GM12875 (cell line): Measurements from ENCODE around the gene GJD4.

Experiments
- H3K4me3 ChIP-seq: one replicate; pipeline ENCODE4 v1.5.1; 2011; ENCODE audit warnings: low read depth, low read length, control low read depth
- CTCF ChIP-seq: IDR thresholded peaks from 2 replicates; pipeline ENCODE4 v1.5.1; 2011; ENCODE audit warnings: low read depth, mild to moderate bottlenecking, control low read depth, inconsistent platforms, low read length, moderate library complexity, borderline replicate concordance; ENCODE audit not compliant: insufficient read depth

The GJD4 gene

DNA sequence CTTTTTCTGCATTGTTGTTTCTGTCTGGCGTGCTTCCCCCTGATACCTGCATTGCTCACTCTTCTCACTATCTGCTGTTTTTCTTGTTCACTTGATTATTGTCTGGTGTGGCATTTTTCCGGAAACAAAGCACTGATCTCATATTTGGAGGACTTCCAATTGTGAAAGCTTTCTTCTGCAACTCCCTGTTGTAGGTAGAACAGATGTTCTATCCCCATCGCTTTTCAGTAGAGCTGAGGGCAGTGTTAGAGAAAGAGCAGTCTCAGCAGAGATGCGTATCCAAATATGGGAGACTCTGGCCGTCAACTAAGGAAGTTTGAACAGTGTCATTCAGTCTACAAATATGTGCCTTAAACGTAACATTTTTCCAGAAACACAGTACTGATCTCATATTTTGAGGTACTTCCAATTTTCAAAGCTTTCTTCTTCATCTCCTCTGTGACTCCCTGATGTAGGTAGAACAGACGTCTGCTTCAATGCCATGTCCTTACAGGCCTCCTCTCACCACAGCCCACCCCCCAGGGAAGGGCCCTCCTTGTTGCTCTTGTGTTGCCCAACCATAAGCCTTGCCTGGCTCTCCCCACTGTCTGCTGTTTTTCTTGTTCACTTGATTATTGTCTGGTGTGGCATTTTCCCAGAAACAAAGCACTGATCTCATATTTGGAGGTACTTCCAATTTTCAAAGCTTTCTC lies 27.1 kb upstream of the GJD4 start:
- TF ChIP-seq CTCF = no peak
- no peak overlapping the region for H3K4me3 ChIP-seq

- no peak overlapping the region for H3K4me3 ChIP-seq
Measured at GRCh38 chr10:35578618-35578956, 26.6 kb upstream of the GJD4 start.

GRCh38 chr10:35579116-35579515 lies 26.0 kb upstream of the GJD4 start:
- TF ChIP-seq CTCF = no peak
- no peak overlapping the region for H3K4me3 ChIP-seq

More at GRCh38 chr10:35578618-35578956, 26.6 kb upstream of the GJD4 start:
- no peak for TF ChIP-seq CTCF

DNA sequence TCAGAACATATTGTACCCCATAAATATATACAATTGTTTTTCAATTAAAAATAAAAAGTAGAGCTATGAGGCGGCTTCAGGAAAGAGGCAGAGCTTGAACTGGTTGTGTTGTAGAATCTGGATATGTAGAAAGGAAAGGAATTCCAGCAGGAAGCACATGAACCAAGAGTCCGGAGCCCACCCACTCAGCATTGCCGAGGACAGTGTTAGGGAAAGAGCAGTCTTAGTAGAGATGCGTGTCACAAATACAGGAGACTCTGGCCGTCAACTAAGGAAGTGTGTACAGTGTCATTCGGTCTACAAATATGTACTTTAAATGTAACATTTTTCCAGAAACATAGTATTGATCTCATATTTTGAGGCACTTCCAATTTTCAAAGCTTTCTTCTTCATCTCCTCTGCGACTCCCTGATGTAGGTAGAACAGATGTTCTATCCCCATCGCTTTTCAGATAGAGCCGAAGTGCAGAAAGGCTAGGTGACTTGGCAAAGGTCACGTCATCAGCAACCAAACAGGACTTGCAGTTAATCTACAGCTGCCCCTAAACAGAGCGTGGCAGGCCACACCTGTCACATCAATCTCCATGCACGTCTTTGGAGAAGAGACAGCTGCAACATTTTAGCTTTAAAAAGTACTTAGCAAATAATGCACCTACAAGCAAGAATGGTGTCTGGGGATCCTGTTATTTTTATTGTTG lies 25.3 kb upstream of the GJD4 start:
- TF ChIP-seq CTCF = no peak
- no peak overlapping the region for H3K4me3 ChIP-seq

DNA sequence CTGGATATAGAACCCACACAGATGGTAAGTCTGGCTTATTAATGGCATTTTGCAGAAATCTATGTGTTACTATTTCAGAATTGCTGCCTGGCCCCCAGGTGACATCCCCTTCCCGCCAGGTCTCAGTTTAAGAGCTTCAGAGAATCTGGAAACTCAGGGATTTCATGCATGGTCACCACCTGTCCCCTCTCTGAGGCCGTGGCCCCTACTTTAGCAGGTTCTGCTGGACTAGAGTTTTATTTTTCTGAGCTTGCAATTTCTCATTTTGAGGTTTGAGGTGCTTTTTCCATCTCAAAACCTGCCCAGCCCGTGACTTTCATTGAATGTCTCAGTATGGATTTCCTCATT lies 24.7 kb upstream of the GJD4 start:
- no peak overlapping the region for H3K4me3 ChIP-seq
- TF ChIP-seq CTCF = no peak

GRCh38 chr10:35581655-35582054 lies 23.5 kb upstream of the GJD4 start:
- TF ChIP-seq CTCF = no peak

GRCh38 chr10:35584946-35585345 lies 20.2 kb upstream of the GJD4 start:
- H3K4me3 ChIP-seq = no peak overlapping the region
- TF ChIP-seq CTCF = no peak

More at GRCh38 chr10:35581655-35582054, 23.5 kb upstream of the GJD4 start:
- no peak overlapping the region for H3K4me3 ChIP-seq
